ENCODE measurements around the gene LZTR1. TPM values are rescaled to one million over a fixed set of nuclear protein-coding genes. Genes with fewer than 3 reads are reported as not detected.
"Not testable (repeated sequence)": the region's sequence is repeated elsewhere in the genome, so short reads cannot be mapped to it uniquely, and the experiment has no call there.

LZTR1 gene
- total RNA-seq (ENCODE audit: low replicate concordance), result 27.2 and 53.5 TPM in 2 replicates

DNA sequence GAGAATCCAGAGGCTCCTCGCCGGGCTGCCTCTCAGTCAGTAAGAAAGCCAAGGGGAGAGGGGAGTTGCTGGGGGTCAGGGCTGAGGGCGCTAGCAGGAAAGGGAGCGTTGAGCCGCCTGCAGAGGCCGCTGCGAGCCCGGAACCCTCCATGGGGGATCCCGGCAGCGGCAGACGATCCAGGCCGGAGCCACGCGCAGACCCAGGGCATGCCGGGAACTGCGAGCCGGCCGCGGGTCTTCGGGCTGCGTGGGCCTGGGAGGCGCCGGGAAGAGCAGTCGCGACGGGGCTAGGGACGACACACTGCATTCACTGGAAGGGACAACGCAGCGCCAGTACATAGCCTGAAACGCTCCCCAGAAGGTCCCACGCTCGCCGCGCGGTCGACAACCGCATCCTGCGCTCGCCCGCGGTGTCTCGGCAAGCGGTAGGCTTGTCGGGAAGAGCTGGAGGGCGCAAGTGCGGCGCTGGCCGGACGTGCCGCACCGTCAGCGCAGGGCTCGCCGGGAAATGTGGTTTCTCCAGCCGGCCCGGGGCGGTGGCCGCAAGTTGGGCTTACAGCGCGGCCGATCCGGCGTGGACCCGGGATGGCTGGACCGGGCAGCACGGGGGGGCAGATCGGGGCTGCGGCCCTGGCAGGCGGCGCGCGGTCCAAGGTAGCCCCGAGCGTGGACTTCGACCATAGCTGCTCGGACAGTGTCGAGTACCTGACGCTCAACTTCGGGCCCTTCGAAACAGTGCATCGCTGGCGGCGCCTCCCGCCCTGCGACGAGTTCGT is at the start of gene LZTR1:
LZTR1 (plus strand) TSS at position 511 of the 776 bp plus-strand sequence; CDS start at position 586, 75 bp downstream.
- peak; percentile 80 for DNase-seq (ENCODE audit: low read depth)
- TF ChIP-seq, protein P1, sequence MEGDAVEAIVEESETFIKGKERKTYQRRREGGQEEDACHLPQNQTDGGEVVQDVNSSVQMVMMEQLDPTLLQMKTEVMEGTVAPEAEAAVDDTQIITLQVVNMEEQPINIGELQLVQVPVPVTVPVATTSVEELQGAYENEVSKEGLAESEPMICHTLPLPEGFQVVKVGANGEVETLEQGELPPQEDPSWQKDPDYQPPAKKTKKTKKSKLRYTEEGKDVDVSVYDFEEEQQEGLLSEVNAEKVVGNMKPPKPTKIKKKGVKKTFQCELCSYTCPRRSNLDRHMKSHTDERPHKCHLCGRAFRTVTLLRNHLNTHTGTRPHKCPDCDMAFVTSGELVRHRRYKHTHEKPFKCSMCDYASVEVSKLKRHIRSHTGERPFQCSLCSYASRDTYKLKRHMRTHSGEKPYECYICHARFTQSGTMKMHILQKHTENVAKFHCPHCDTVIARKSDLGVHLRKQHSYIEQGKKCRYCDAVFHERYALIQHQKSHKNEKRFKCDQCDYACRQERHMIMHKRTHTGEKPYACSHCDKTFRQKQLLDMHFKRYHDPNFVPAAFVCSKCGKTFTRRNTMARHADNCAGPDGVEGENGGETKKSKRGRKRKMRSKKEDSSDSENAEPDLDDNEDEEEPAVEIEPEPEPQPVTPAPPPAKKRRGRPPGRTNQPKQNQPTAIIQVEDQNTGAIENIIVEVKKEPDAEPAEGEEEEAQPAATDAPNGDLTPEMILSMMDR (IDR thresholded peaks at IDR 0.05; ENCODE audit: insufficient read depth, low read length), result peak; percentile 71
- H3K4me3 ChIP-seq (ENCODE audit: low read depth, low read length), result peak within 1 kb of the TSS; percentile 92

DNA sequence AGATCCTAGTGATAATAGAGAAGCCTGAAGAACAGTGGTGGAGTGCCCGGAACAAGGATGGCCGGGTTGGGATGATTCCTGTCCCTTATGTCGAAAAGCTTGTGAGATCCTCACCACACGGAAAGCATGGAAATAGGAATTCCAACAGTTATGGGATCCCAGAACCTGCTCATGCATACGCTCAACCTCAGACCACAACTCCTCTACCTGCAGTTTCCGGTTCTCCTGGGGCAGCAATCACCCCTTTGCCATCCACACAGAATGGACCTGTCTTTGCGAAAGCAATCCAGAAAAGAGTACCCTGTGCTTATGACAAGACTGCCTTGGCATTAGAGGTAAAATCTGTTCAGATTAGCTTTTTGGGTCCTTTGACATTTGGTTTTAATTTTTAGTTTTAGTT is 48.2 kb upstream of the LZTR1 start:
- TF ChIP-seq, protein P1 (IDR thresholded peaks at IDR 0.05; ENCODE audit: insufficient read depth, low read length), result no peak
- no peak overlapping the region for H3K4me3 ChIP-seq (ENCODE audit: low read depth, low read length)
- no peak for DNase-seq (ENCODE audit: low read depth)

DNA sequence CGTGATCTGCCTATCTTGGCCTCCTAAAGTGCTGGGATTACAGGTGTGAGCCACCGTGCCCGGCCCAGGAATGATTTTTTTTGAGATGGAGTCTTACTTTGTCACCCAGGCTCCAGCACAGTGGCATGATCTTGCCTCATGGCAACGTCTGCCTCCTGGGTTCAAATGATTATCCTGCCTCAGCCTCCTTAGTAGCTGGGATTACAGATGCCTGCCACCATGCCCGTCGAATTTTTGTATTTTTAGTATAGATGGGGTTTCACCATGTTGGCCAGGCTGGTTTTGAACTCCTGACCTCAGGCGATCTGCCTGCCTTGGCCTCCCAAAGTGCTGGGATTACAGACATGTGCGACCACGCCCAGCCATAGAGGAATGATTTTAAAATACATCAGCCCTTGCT is 47.0 kb upstream of the LZTR1 start:
- not testable (repeated sequence) for DNase-seq (ENCODE audit: low read depth); H3K4me3 ChIP-seq (ENCODE audit: low read depth, low read length)

DNA sequence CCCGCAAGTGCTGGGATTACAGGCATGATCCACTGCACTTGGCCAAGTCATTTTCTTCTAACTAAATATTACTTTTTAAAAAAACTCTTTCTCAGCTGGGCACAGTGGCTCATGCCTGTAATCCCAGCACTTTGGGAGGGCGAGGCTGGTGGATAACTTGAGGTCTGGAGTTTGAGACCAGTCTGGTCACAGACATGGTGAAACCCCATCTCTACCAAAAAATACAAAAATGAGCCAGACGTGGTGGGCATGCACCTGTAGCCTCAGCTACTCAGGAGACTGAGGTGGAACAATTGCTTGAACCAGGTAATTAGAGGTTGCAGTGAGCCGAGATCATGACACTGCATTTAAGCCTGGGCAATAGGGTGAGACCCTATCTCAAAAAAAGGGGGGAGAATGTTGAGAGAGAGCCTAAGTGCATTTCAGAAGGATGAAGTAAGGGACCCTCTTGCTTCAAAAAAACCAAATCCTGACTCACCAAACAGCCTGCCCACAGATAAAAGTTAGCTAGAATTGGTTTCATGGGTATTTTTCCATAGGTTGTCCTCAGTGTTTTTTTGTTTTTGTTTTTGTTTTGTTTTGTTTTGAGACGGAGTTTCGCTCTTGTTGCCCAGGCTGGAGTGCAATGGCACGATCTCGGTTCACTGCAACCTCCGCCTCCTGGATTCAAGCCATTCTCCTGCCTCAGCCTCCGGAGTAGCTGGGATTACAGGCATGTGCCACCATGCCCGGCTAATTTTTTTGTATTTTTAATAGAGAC is 46.1 kb upstream of the LZTR1 start:
- not testable (repeated sequence) for DNase-seq (ENCODE audit: low read depth); H3K4me3 ChIP-seq (ENCODE audit: low read depth, low read length)

DNA sequence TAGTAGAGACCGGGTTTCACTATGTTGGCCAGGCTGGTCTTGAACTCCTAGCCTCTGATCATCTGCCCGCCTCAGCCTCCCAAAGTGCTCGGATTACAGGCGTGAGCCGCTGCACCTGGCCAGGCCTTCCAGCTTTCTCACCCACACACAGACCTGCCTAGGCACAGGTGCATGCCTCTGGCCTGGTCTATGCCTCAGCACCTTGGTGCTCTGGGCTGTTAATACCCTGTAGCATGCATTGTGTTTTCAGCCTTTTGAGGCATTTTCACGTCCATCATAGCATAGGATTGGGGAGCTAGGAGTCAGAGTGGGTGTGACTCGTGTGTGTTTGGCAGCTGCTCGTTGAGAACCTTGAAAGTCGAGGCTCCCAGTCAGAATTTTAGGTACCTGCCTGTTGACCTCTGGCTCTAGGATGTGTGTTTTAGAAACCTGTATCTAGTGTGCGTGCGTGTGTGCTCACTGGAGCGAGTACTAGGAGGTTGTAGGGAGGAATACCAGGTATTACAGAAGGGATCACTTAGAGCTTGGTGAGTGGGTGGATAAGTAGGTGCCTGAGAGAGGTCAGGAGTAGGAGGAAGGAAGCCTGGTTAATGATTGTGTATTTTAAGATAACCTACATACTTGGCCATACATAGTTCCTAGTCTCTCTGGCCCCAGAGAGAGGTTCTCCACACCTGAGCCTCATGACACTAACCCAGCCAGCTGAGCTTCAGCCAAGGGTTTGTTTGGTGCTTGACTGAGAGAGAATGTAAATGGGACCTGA is 44.9 kb upstream of the LZTR1 start:
- TF ChIP-seq, protein P1 (IDR thresholded peaks at IDR 0.05; ENCODE audit: insufficient read depth, low read length), result no peak
- DNase-seq (ENCODE audit: low read depth), result no peak
- no peak overlapping the region for H3K4me3 ChIP-seq (ENCODE audit: low read depth, low read length)

DNA sequence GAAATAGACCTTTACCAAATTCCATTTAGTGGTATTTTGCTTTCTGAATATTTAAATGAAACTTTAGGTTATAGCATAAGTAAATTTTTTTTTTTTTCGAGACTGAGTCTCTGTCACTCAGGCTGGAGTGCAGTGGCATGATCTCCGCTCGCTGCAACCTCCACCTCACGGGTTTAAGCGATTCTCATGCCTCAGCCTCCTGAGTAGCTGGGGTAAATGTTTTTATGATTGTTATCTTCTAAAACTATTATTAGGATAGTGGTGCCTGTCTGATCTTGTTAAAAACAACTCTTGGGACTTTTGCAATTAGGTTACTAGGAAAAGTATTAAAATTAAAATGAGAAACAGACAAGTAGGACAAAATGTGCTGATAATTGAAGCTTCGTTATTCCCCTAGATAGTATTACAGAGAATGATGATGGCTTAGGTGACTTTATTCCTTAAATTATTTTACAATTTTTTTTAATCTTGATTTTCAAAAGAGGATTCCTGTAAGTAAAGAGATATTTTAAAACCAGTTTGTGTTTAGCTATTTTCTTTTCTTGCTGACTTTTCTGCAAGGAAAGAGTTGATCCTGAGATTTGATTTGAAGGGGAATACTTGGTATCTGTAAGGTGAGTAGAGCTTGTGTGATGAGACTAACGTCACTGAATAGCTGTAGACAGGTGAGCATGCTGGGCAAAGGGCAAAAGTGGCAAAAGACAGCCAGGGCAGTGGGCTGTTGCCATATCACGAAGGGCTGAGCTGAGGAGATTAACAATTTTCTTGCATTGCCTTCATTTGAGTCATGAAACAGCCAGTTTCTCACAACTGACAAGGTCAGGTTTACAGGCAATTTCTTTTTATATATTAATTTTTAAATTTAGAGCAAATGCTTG is 44.1 kb upstream of the LZTR1 start:
- no peak for DNase-seq (ENCODE audit: low read depth)
- TF ChIP-seq, protein P1 (IDR thresholded peaks at IDR 0.05; ENCODE audit: insufficient read depth, low read length), result no peak
- H3K4me3 ChIP-seq (ENCODE audit: low read depth, low read length), result no peak overlapping the region

DNA sequence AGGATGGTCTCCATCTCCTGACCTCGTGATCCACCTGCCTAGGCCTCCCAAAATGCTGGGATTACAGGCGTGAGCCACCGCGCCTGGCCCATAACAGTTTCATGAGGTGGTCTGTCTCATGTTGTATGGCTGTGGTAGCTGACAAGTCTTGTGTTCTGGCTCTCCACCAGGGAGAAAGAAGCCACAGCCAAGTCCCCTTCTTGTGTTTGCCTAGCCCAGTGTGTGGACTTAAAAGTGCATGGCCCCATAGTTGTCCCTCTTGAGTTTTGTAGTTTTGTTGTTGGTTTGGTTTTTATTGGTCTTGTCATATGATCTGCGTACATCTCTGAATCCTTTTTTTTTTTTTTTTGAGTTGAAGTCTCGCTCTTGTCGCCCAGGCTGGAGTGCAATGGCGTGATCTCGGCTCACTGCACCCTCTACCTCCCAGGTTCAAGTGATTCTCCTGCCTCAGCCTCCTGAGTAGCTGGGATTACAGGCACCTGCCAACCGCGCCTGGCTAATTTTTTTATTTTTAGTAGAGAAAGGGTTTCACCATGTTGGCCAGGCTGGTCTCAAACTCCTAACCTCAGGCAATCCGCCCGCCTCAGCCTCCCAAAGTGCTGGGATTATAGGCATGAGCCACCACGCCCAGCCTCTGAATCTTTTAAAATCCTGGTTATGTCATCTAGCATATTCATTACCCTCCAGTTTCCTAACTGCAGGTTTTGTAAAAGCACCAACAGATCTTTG is 42.5 kb upstream of the LZTR1 start:
- H3K4me3 ChIP-seq (ENCODE audit: low read depth, low read length); DNase-seq (ENCODE audit: low read depth): not testable (repeated sequence)
